ENCODE data around the gene MEPCE. TPM values are rescaled to one million over a fixed set of nuclear protein-coding genes. Genes with fewer than 3 reads are reported as not detected.

The MEPCE gene
- total and polyA plus RNA-seq, 2 of the 8 experiments (the other 6 are each of a cell fraction or from before 2014, with no cell fraction given), result 22.8 to 48.8 TPM

- TF ChIP-seq TEAD4 (IDR thresholded peaks at IDR 0.05; ENCODE audit: low read depth, low read length) (no peak; the same call in 1 of the 2 replicates), NANOG (IDR thresholded peaks at IDR 0.05; ENCODE audit: insufficient read depth, low read depth, low read length, poor library complexity, severe bottlenecking) (no peak), E2F6 (IDR thresholded peaks at IDR 0.05) (peak; percentile 100), SP2 (IDR thresholded peaks at IDR 0.05; ENCODE audit: low read length) (no peak), ASH2L (IDR thresholded peaks at IDR 0.05; ENCODE audit: low read length) (peak; percentile 57), GTF2F1 (IDR thresholded peaks at IDR 0.05; ENCODE audit: borderline replicate concordance, low read depth, low read length) (peak; percentile 91; the same call in 1 of the 2 replicates), MAFK (IDR thresholded peaks at IDR 0.05; ENCODE audit: low read depth, low read length) (no peak), SIN3A (conservative IDR thresholded peaks at IDR 0.05 in 1 of 2, IDR thresholded peaks at IDR 0.05 in 1 of 2; ENCODE audit: low read depth in 1 of 2, low read length in 2 of 2) (peak in 1 of 2 experiments; percentile 10; a peak in 2 of 4 replicates), ATF2 (IDR thresholded peaks at IDR 0.05; ENCODE audit: low read length) (peak; percentile 23; the same call in 1 of the 2 replicates), HDAC6 (IDR thresholded peaks at IDR 0.05; ENCODE audit: low read depth, low read length) (no peak), CREB1 (IDR thresholded peaks at IDR 0.05) (peak; percentile 56), NRF1 (IDR thresholded peaks at IDR 0.05; ENCODE audit: low read depth, low read length) (peak; percentile 93), EGR1 (IDR thresholded peaks at IDR 0.05; ENCODE audit: borderline replicate concordance, low read depth, low read length) (peak; percentile 28; the same call in 1 of the 2 replicates), CTBP2 (IDR thresholded peaks at IDR 0.05; ENCODE audit: borderline replicate concordance, insufficient read depth, insufficient read length, low read length) (no peak), YY1 (IDR thresholded peaks at IDR 0.05; ENCODE audit: low read depth, low read length) (peak; percentile 95), BCL11A (IDR thresholded peaks at IDR 0.05; ENCODE audit: low read depth in 2 of 2, low read length in 2 of 2) (no peak), JUND (IDR thresholded peaks at IDR 0.05; ENCODE audit: low read length) (no peak; the same call in 1 of the 2 replicates), SP1 (IDR thresholded peaks at IDR 0.05; ENCODE audit: low read depth, low read length) (peak; percentile 57), RBBP5 (IDR thresholded peaks at IDR 0.05; ENCODE audit: borderline replicate concordance, low read depth, low read length) (no peak), TBP (IDR thresholded peaks at IDR 0.05; ENCODE audit: low read depth, low read length) (peak; percentile 95), TAF1 (IDR thresholded peaks at IDR 0.05; ENCODE audit: low read depth, low read length) (peak; percentile 94), HDAC2 (IDR thresholded peaks at IDR 0.05; ENCODE audit: borderline replicate concordance in 1 of 2, low read depth in 2 of 2, low read length in 2 of 2) (peak; percentile 86 to 100; a peak in 2 of 4 replicates)
Observed at GRCh38 chr7:100428199-100428966, 1.2 kb upstream of the MEPCE start, which contains the start of gene ZCWPW1 (continued).

All from H1 (cell line).